Hematopoietic multipotent progenitor cell (in vitro differentiated cells): Measurements from ENCODE around the gene CDCA4. TPM values are rescaled to one million over a fixed set of nuclear protein-coding genes. Genes with fewer than 3 reads are reported as not detected.

Experiments
- DNase-seq, 3 donors: peaks; one replicate each; pipeline ENCODE4 v3.0.0-alpha.2; 2011 to 2015; ENCODE audit warnings: low read depth in 2 of 3, low spot score in 2 of 3
- total RNA-seq: library from RNA; depleted of rRNA; stranded (reverse); fragments of >200 nt; gene quantifications from one replicate; pipeline ENCODE4 v1.2.3, GENCODE V29; 2012

CDCA4 gene
- total RNA-seq, 1 donor = 26.7 TPM

GRCh38 chr14:105019861-105020814 is 745 bp downstream of the CDCA4 start:
- peak; percentile 40 to 76 (median 74) for DNase-seq

- no peak for DNase-seq
These were observed 2.5 kb downstream of the CDCA4 start for GRCh38 chr14:105018414-105018813.

GRCh38 chr14:105015905-105016304 is 5.0 kb downstream of the CDCA4 start:
- no peak for DNase-seq

GRCh38 chr14:105015242-105015641 is 5.6 kb downstream of the CDCA4 start:
- DNase-seq = peak in 2 of 3 donors; percentile 29 to 46

GRCh38 chr14:105014631-105015030 is 6.3 kb downstream of the CDCA4 start:
- DNase-seq = no peak

- DNase-seq = no peak
These were observed 6.9 kb downstream of the CDCA4 start for GRCh38 chr14:105014032-105014431.

- no peak for DNase-seq
These were observed 7.6 kb downstream of the CDCA4 start for GRCh38 chr14:105013150-105013785.

- no peak for DNase-seq
These were observed 8.5 kb downstream of the CDCA4 start for GRCh38 chr14:105012171-105012985.

- no peak for DNase-seq
These were observed 9.4 kb downstream of the CDCA4 start for GRCh38 chr14:105011312-105011990.

GRCh38 chr14:105010891-105011291 is 10.0 kb downstream of the CDCA4 start:
- no peak for DNase-seq

GRCh38 chr14:105010106-105010505 is 10.8 kb downstream of the CDCA4 start:
- DNase-seq = no peak

- DNase-seq = no peak
These were observed 13.2 kb downstream of the CDCA4 start for GRCh38 chr14:105007593-105008264.

GRCh38 chr14:105006831-105007592 is 13.9 kb downstream of the CDCA4 start:
- no peak for DNase-seq

GRCh38 chr14:105005929-105006830 is 14.7 kb downstream of the CDCA4 start:
- no peak for DNase-seq

- no peak for DNase-seq
These were observed 15.5 kb downstream of the CDCA4 start for GRCh38 chr14:105005329-105005928.

- no peak for DNase-seq
These were observed 21.5 kb downstream of the CDCA4 start for GRCh38 chr14:104999361-104999760.

GRCh38 chr14:104998801-104999200 is 22.1 kb downstream of the CDCA4 start:
- no peak for DNase-seq

- no peak for DNase-seq
These were observed 24.4 kb downstream of the CDCA4 start for GRCh38 chr14:104996483-104996882.
